Astrocyte (in vitro differentiated cells and primary cell): ENCODE data around the gene CILP2. TPM values are rescaled to one million over a fixed set of nuclear protein-coding genes. Genes with fewer than 3 reads are reported as not detected.

Experiments
- DNase-seq: peaks from one replicate; pipeline ENCODE4 v3.0.0-alpha.2; 2010; ENCODE audit warnings: low read depth
- FAIRE-seq: peaks from 2 replicates; lab custom pipeline; 2011; peaks lifted over from hg19 to GRCh38; lab: Jason Lieb, UNC
- H2AFZ ChIP-seq: 2 replicates; pipeline ENCODE4 v1.6.0; 2012; ENCODE audit warnings: low read depth, low read length, inconsistent platforms
- H3K27ac ChIP-seq: 2 replicates; pipeline ENCODE4 v1.5.1; 2011; ENCODE audit warnings: low read depth, low read length, inconsistent platforms
- H3K27me3 ChIP-seq: 2 replicates; pipeline ENCODE4 v1.6.0; 2011; ENCODE audit warnings: low read length, inconsistent platforms; ENCODE audit not compliant: insufficient read depth
- H3K36me3 ChIP-seq: 2 replicates; pipeline ENCODE4 v1.5.1; 2011; ENCODE audit warnings: low read length, inconsistent platforms; ENCODE audit not compliant: insufficient read depth
- H3K4me1 ChIP-seq: 2 replicates; pipeline ENCODE4 v1.5.1; 2011; ENCODE audit warnings: low read length, inconsistent platforms; ENCODE audit not compliant: insufficient read depth
- H3K4me2 ChIP-seq: 2 replicates; pipeline ENCODE4 v1.6.0; 2012; ENCODE audit warnings: low read length, inconsistent platforms
- H3K4me3 ChIP-seq: 2 replicates; pipeline ENCODE4 v1.5.1; 2011; ENCODE audit warnings: low read depth, mild to moderate bottlenecking, low read length, inconsistent platforms; ENCODE audit not compliant: insufficient read depth
- H3K79me2 ChIP-seq: 2 replicates; pipeline ENCODE4 v1.6.0; 2012; ENCODE audit warnings: mild to moderate bottlenecking, low read length, inconsistent platforms; ENCODE audit not compliant: insufficient read depth
- H3K9ac ChIP-seq: 2 replicates; pipeline ENCODE4 v1.6.0; 2012; ENCODE audit warnings: mild to moderate bottlenecking, low read length, inconsistent platforms
- H3K9me3 ChIP-seq: 2 replicates; pipeline ENCODE4 v1.5.1; 2012; ENCODE audit warnings: low read depth, mild to moderate bottlenecking, low read length, inconsistent platforms; ENCODE audit not compliant: insufficient read depth
- H4K20me1 ChIP-seq: 2 replicates; pipeline ENCODE4 v1.6.0; 2012; ENCODE audit warnings: low read length, inconsistent platforms; ENCODE audit not compliant: insufficient read depth
- H3K27ac Mint-ChIP-seq: one replicate; pipeline ENCODE4 v1.8.0; 2021; ENCODE audit warnings: mild to moderate bottlenecking, mixed read lengths; ENCODE audit not compliant: unreplicated experiment
- H3K27me3 Mint-ChIP-seq: one replicate; pipeline ENCODE4 v1.8.0; 2021; ENCODE audit warnings: low read depth, mixed read lengths; ENCODE audit not compliant: unreplicated experiment
- H3K36me3 Mint-ChIP-seq: one replicate; pipeline ENCODE4 v1.8.0; 2021; ENCODE audit warnings: low read depth, mixed read lengths; ENCODE audit not compliant: unreplicated experiment
- H3K4me1 Mint-ChIP-seq: one replicate; pipeline ENCODE4 v1.8.0; 2021; ENCODE audit warnings: low read depth, mixed read lengths; ENCODE audit not compliant: unreplicated experiment
- H3K4me3 Mint-ChIP-seq: one replicate; pipeline ENCODE4 v1.8.0; 2021; ENCODE audit warnings: mild to moderate bottlenecking, moderate library complexity, mixed read lengths; ENCODE audit not compliant: unreplicated experiment
- H3K9me3 Mint-ChIP-seq: one replicate; pipeline ENCODE4 v1.8.0; 2021; ENCODE audit warnings: mild to moderate bottlenecking, mixed read lengths; ENCODE audit not compliant: unreplicated experiment
- EZH2 ChIP-seq: IDR thresholded peaks from 2 replicates; pipeline ENCODE4 v1.6.1; 2012; ENCODE audit warnings: mild to moderate bottlenecking, low read length, inconsistent platforms; ENCODE audit not compliant: insufficient read depth
- total RNA-seq: library from RNA; stranded (reverse); gene quantifications from 2 replicates; pipeline ENCODE4 v1.2.1, GENCODE V29; 2021
- TF ChIP-seq, protein P1 (sequence below): IDR thresholded peaks from 2 replicates; pipeline ENCODE4 v1.5.1; 2011; ENCODE audit warnings: low read depth, mild to moderate bottlenecking, inconsistent platforms, low read length, moderate library complexity; ENCODE audit not compliant: insufficient read depth

The CILP2 gene
- total RNA-seq, 1 donor from 2014 or later: 3.9 TPM

- FAIRE-seq: no peak
- Mint-ChIP-seq H3K27ac (no peak overlapping the region), H3K4me3 (no peak overlapping the region), H3K9me3 (no peaks in the 10 kb centered on the region), H3K4me1 (peaks cover 16% of the 10 kb centered on the region), H3K36me3 (peaks cover 6% of the 10 kb centered on the region), H3K27me3 (peaks cover 10% of the 10 kb centered on the region)
- peaks cover 8% of the 10 kb centered on the region for H3K27me3 ChIP-seq
- TF ChIP-seq EZH2: no peak
- TF ChIP-seq, protein P1, sequence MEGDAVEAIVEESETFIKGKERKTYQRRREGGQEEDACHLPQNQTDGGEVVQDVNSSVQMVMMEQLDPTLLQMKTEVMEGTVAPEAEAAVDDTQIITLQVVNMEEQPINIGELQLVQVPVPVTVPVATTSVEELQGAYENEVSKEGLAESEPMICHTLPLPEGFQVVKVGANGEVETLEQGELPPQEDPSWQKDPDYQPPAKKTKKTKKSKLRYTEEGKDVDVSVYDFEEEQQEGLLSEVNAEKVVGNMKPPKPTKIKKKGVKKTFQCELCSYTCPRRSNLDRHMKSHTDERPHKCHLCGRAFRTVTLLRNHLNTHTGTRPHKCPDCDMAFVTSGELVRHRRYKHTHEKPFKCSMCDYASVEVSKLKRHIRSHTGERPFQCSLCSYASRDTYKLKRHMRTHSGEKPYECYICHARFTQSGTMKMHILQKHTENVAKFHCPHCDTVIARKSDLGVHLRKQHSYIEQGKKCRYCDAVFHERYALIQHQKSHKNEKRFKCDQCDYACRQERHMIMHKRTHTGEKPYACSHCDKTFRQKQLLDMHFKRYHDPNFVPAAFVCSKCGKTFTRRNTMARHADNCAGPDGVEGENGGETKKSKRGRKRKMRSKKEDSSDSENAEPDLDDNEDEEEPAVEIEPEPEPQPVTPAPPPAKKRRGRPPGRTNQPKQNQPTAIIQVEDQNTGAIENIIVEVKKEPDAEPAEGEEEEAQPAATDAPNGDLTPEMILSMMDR: no peak
- no peak for DNase-seq
- H3K36me3 ChIP-seq: no peaks in the 10 kb centered on the region
- no peak overlapping the region for H3K4me3 ChIP-seq
- H3K4me1 ChIP-seq: peaks cover 7% of the 10 kb centered on the region
- no peaks in the 10 kb centered on the region for H3K79me2 ChIP-seq
- H3K27ac ChIP-seq: no peak overlapping the region
- peak overlapping the region; percentile 58 for H3K4me2 ChIP-seq
- H3K9me3 ChIP-seq: no peaks in the 10 kb centered on the region
- H2AFZ ChIP-seq: no peak overlapping the region
- no peaks in the 10 kb centered on the region for H4K20me1 ChIP-seq
- H3K9ac ChIP-seq: no peak overlapping the region
Observed at GRCh38 chr19:19549804-19550464, 11.9 kb downstream of the CILP2 start.

GRCh38 chr19:19550485-19550929 lies 12.4 kb downstream of the CILP2 start:
- Mint-ChIP-seq H3K4me1 (peaks cover 16% of the 10 kb centered on the region), H3K4me3 (no peak overlapping the region), H3K9me3 (no peaks in the 10 kb centered on the region), H3K27ac (no peak overlapping the region), H3K36me3 (peaks cover 6% of the 10 kb centered on the region), H3K27me3 (peaks cover 10% of the 10 kb centered on the region)
- Histone ChIP-seq H3K9me3 (no peaks in the 10 kb centered on the region), H3K79me2 (no peaks in the 10 kb centered on the region), H3K4me1 (peaks cover 7% of the 10 kb centered on the region), H3K4me3 (no peak overlapping the region), H3K27me3 (peaks cover 8% of the 10 kb centered on the region), H3K36me3 (no peaks in the 10 kb centered on the region), H3K9ac (no peak overlapping the region), H4K20me1 (no peaks in the 10 kb centered on the region), H3K27ac (no peak overlapping the region), H3K4me2 (peak overlapping the region; percentile 58), H2AFZ (no peak overlapping the region)
- FAIRE-seq: no peak
- TF ChIP-seq, protein P1: no peak
- no peak for TF ChIP-seq EZH2
- peak; percentile 86 for DNase-seq
